ENCODE measurements around the gene UGP2. TPM values are rescaled to one million over a fixed set of nuclear protein-coding genes. Genes with fewer than 3 reads are reported as not detected.
"Not testable (repeated sequence)": the region's sequence is repeated elsewhere in the genome, so short reads cannot be mapped to it uniquely, and the experiment has no call there.

UGP2 gene
- 13.0 TPM for polyA plus RNA-seq (2012; ENCODE audit: insufficient read depth, insufficient read length, low read depth)

GRCh38 chr2:63841254-63842022, at the start of gene UGP2:
TSS of gene UGP2 (plus strand) at chr2:63841896. CDS start at chr2:63842186, 290 bp downstream.
- no peak for TF ChIP-seq CTCF (IDR thresholded peaks at IDR 0.05; ENCODE audit: low read depth, low read length)
- Histone ChIP-seq H3K36me3 (no peaks in the 10 kb centered on the region), H3K27me3 (no peaks in the 10 kb centered on the region), H3K4me3 (ENCODE audit: low read depth, low read length) (peak within 1 kb of the TSS; percentile 72), H3K9me3 (no peaks in the 10 kb centered on the region), H3K4me1 (peaks cover 2% of the 10 kb centered on the region)
- peak; percentile 77 for DNase-seq

- no peaks in the 10 kb centered on the region for H3K27me3 ChIP-seq
Observed at GRCh38 chr2:63792530-63792929, 49.2 kb upstream of the UGP2 start.

GRCh38 chr2:63796366-63796765, 45.3 kb upstream of the UGP2 start:
- H3K36me3 ChIP-seq, result no peaks in the 10 kb centered on the region
- H3K4me3 ChIP-seq (ENCODE audit: low read depth, low read length), result no peak overlapping the region
- no peaks in the 10 kb centered on the region for H3K9me3 ChIP-seq
- no peak for DNase-seq
- TF ChIP-seq CTCF (IDR thresholded peaks at IDR 0.05; ENCODE audit: low read depth, low read length), result no peak
- H3K4me1 ChIP-seq, result no peaks in the 10 kb centered on the region
- H3K27me3 ChIP-seq, result no peaks in the 10 kb centered on the region

More at GRCh38 chr2:63792530-63792929, 49.2 kb upstream of the UGP2 start:
- Histone ChIP-seq H3K4me3 (ENCODE audit: low read depth, low read length) (no peak overlapping the region), H3K4me1 (no peaks in the 10 kb centered on the region), H3K9me3 (no peaks in the 10 kb centered on the region), H3K36me3 (no peaks in the 10 kb centered on the region)
- DNase-seq, result no peak
- no peak for TF ChIP-seq CTCF (IDR thresholded peaks at IDR 0.05; ENCODE audit: low read depth, low read length)

GRCh38 chr2:63796796-63797195, 44.9 kb upstream of the UGP2 start:
- Histone ChIP-seq H3K27me3 (no peaks in the 10 kb centered on the region), H3K9me3 (no peaks in the 10 kb centered on the region), H3K4me1 (no peaks in the 10 kb centered on the region), H3K4me3 (ENCODE audit: low read depth, low read length) (no peak overlapping the region), H3K36me3 (no peaks in the 10 kb centered on the region)
- DNase-seq, result no peak
- TF ChIP-seq CTCF (IDR thresholded peaks at IDR 0.05; ENCODE audit: low read depth, low read length), result no peak

GRCh38 chr2:63801455-63801854, 40.2 kb upstream of the UGP2 start:
- Histone ChIP-seq H3K4me1 (no peaks in the 10 kb centered on the region), H3K27me3 (no peaks in the 10 kb centered on the region), H3K9me3 (no peaks in the 10 kb centered on the region), H3K36me3 (no peaks in the 10 kb centered on the region), H3K4me3 (ENCODE audit: low read depth, low read length) (no peak overlapping the region)
- DNase-seq, result no peak
- TF ChIP-seq CTCF (IDR thresholded peaks at IDR 0.05; ENCODE audit: low read depth, low read length), result no peak

GRCh38 chr2:63805412-63805811, 36.3 kb upstream of the UGP2 start:
- H3K27me3 ChIP-seq, result no peaks in the 10 kb centered on the region
- TF ChIP-seq CTCF (IDR thresholded peaks at IDR 0.05; ENCODE audit: low read depth, low read length), result no peak
- no peak overlapping the region for H3K4me3 ChIP-seq (ENCODE audit: low read depth, low read length)
- H3K4me1 ChIP-seq, result no peaks in the 10 kb centered on the region
- no peak for DNase-seq
- no peaks in the 10 kb centered on the region for H3K9me3 ChIP-seq
- no peaks in the 10 kb centered on the region for H3K36me3 ChIP-seq

- not testable (repeated sequence) for H3K27me3 ChIP-seq; H3K36me3 ChIP-seq; H3K4me3 ChIP-seq (ENCODE audit: low read depth, low read length); H3K9me3 ChIP-seq; DNase-seq; H3K4me1 ChIP-seq
Observed at GRCh38 chr2:63808036-63808435, 33.7 kb upstream of the UGP2 start.

GRCh38 chr2:63808911-63809310, 32.8 kb upstream of the UGP2 start:
- not testable (repeated sequence) for H3K9me3 ChIP-seq; H3K4me1 ChIP-seq; DNase-seq; H3K27me3 ChIP-seq; H3K36me3 ChIP-seq; H3K4me3 ChIP-seq (ENCODE audit: low read depth, low read length)
